Renal cortex interstitium (tissue), 11 donors: ENCODE measurements around the gene ATG101. TPM values are rescaled to one million over a fixed set of nuclear protein-coding genes. Genes with fewer than 3 reads are reported as not detected.

Experiments
- DNase-seq, 11 donors: peaks; one replicate each; pipeline ENCODE4 v3.0.0-alpha.2; 2013; ENCODE audit warnings: low read depth in 9 of 11, low spot score in 4 of 11; ENCODE audit errors: extremely low read depth in 1 of 11
- polyA plus RNA-seq, 3 donors: library from polyadenylated mRNA; unstranded; fragments of 120-200 nt; gene quantifications; one replicate each; pipeline ENCODE4 v1.2.1, GENCODE V29; 2013; ENCODE audit not compliant: insufficient read length in 3 of 3

ATG101 gene
- polyA plus RNA-seq, 3 donors, result 21.8 to 32.0 (median 24.7) TPM

GRCh38 chr12:52054231-52054832, 15.4 kb upstream of the ATG101 start:
- no peak for DNase-seq

DNA sequence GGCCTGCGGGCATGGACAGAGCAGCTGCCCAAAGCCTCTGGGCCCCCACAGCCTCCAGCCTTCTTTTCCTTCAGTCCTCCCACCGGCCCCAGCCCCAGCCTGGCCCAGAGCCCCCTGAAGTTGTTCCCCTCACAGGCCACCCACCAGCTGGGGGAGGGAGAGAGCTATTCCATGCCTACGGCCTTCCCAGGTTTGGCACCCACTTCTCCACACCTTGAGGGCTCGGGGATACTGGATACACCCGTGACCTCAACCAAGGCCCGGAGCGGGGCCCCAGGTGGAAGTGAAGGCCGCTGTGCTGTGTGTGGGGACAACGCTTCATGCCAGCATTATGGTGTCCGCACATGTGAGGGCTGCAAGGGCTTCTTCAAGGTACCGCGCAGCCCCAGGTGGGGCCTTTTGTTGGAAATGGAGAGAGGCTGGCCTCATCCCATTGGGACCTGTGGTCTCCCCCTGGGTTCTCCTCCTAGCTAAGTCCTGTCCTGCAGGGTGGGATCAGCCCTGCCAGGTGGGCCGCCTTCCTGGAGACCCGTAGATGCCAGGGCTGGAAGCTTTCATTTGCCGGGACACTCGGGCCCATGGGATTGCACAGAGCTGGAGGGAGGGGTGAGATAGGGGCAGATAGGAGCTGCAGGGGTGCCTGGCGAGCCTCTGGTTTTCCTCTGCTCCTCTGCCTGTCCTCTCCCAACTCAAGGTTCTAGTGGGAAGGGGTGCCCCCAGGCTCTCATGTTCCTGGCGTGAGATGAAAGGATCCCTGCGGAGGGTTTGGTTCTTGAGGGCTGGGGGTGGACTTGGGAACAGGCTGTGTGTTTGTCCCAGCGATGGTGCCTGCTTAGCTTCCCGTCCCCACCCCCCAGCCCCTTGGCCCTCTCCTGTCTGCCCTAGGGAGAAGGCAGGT, 14.7 kb upstream of the ATG101 start:
- no peak for DNase-seq

DNA sequence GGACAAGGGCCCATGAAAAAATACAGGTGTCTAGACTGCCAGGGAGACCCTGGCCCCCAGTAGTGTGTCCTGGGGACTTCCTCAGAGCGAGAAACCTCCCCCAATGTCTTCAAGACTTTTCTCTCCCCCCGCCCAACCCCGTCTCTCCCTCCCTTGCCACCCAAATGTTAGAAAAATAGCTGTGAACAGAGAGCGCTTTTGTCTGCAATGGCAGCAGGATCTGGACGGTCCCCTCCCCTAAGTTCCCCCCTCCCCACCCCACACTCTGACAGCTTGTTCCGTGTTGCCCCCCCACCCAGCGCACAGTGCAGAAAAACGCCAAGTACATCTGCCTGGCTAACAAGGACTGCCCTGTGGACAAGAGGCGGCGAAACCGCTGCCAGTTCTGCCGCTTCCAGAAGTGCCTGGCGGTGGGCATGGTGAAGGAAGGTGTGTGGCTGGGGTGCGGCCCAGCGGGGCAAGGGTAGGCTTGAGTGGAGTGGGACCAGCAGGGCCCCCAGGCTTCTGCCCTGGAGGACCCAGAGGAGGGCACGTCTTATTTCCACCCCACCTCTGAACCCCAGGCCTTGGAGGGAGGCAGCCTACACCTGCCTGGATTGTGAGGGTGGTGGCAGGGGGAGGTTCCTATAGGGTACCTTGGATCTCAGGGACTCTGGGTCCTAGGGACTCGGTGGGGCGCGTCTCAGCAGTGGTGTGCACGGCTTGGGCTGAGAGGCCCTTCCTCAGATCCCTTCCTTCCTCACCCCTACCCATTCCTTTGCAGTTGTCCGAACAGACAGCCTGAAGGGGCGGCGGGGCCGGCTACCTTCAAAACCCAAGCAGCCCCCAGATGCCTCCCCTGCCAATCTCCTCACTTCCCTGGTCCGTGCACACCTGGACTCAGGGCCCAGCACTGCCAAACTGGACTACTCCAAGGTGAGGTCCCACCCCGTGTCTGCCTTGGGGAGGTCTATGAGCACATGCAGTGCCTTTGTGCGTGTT, 13.8 kb upstream of the ATG101 start:
- no peak for DNase-seq

- DNase-seq, result no peak
Observed at GRCh38 chr12:52056801-52057637, 12.8 kb upstream of the ATG101 start.

DNA sequence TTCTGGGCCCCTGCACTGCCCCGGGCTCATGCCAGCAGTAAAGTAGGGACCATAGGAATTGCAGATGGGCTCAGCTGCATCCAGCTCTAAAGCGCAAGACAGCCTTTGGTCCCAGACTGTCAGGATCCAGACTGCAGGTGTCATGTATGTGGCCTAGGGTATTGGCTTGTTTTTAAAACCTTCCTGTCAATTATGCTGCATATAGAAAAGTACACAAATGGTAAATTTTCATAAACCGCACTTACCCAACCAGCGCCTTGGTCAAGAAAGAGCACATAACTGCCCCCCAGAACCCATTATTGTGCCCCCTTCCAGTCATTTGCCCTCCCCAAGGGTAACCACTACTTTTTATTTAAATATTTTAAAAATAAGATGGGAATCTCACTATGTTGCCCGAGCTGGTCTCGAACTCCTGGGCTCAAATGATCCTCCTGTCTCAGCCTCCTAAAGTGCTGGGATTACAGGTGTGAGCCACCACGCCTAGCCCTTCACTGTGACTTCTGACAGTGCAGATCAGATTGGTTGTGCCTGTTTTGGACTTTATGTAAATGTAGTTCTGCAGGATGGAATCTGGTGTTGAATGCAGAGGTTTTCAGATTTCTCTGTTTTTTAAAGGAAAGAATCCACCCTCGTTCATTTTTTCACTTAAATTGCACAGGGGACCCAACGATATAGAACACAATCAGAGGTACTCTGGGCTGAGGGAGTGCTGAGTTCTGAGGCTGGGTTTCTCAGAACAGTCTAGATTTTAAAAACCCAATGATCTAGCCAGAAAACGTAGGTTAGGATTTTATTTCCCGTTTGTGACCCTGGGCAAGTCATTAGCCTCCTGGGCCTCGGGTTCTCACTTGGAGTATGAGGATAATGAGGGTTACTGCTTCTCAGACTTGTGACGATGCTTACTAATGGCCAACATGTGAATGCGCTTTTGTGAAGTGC, 11.9 kb upstream of the ATG101 start:
- DNase-seq, result no peak

DNA sequence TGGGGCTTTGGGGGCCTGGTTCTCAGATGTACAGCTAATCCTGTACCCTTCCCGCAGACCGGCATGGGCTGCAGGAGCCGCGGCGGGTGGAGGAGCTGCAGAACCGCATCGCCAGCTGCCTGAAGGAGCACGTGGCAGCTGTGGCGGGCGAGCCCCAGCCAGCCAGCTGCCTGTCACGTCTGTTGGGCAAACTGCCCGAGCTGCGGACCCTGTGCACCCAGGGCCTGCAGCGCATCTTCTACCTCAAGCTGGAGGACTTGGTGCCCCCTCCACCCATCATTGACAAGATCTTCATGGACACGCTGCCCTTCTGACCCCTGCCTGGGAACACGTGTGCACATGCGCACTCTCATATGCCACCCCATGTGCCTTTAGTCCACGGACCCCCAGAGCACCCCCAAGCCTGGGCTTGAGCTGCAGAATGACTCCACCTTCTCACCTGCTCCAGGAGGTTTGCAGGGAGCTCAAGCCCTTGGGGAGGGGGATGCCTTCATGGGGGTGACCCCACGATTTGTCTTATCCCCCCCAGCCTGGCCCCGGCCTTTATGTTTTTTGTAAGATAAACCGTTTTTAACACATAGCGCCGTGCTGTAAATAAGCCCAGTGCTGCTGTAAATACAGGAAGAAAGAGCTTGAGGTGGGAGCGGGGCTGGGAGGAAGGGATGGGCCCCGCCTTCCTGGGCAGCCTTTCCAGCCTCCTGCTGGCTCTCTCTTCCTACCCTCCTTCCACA, 11.0 kb upstream of the ATG101 start:
- no peak for DNase-seq

DNA sequence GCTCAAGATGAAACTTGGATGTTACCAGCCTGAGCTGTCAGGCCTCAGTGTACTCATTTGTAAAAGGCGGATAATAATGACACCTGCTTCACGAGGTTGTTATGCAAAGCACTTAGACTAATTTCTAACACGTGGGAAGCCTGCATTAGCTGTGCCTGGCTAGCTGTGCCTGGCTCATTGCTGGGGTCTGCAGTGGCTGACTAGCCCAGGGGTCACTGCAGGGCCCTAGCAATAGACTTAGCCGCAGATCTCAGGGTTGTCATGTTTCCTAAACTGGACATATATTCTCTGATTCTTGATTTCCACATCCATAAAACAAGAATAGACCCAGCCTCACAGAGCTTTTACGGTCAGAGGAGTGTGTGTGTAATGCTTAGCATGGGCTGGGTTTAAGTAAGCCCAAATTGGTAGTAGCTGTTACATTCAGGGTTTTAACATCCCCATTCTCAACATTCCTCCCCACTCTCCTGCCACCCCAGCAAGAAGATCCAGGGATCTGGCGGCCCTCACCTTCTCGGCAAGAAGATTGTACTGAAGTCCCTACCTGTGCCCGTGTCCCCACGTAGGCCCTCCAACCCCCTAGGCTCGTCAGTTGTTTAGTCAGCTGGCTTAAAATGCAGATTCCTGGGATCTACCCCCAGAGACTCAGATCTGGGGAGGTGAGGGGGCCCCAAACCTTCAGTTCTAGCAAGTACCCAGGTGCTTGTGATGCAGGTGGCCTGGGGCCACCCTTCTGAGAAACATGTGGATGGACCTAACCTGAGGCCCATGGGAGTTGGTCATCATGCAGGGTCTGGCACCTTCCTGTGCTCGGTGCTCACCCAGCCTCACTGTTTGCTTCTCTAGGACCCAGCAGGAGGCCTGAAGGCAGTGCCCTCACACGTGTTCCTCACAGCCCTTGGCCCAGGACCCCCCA, 9.9 kb upstream of the ATG101 start:
- DNase-seq, result no peak

DNA sequence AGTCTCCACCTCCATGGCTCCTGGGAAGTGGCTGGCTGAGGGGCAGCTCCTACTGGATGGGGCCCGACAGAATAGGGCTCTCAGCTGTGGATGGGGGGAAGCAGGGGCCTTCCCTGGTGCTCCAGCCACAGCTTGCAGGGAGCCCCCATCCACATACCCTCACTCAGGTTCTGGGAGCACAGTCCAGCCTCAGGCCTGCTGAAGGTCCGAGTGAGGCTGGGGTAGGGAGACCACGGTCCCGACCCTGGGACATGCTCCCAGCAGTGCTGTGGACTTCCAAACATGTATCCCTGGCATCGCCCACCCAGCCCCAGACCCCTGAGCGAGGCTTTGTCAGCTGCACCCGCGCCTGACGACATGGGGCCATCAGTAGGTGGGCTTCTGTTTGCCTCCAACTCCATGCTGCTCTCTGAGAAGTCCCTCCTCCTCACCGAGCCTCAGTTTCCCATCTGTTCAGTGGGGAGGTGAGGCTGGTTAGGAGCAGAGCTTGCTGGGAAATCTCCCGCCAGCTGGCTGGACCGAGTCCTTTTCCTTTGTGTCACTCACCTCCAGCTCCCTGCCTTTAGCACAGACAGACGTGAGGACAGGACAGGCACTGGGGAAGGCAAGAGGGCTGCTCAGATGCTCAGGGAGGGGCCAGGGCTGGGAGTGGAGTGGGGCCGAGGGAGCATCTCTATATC, 9.1 kb upstream of the ATG101 start:
- DNase-seq, result no peak

DNA sequence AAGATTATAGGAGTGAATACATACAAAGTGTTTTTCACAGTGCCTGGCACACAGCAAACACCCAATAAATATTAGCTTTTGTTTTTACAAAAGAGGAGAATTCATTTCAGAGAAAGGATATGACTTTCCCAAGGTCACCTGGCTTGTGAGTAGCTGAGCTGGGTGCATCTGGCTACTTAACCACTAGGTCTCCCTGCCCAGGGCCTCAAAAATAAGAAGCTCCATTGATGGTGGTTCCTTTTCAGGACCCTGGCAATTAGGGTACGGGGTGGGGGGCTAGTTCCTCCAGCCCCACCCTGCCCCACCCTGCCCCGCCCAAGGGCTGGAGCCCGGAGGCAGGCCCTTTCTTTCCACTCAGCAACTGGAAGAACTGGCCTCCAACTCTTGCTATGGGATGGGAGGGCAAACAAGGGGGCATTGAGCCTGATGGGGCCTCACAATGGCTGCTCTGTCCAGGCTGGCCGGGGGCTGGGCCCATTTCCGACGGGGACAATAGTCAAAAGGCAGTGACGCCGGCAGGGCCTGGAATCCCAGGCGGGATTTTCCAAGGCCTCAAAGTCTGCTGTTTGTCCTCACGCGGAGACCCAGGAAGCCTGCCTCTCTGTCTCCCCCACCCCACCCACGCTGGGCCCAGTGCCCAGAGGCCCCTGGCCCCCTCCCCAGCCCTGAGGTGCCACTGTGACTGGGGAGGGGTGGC, 8.2 kb upstream of the ATG101 start:
- no peak for DNase-seq

GRCh38 chr12:52062167-52063081, 7.4 kb upstream of the ATG101 start:
- no peak for DNase-seq

- no peak for DNase-seq
Observed at GRCh38 chr12:52063082-52063924, 6.5 kb upstream of the ATG101 start.

GRCh38 chr12:52063981-52064649, 5.7 kb upstream of the ATG101 start:
- DNase-seq, result no peak
